ENCODE results near the gene ARRDC4.
"Not testable (repeated sequence)": the region's sequence is repeated elsewhere in the genome, so short reads cannot be mapped to it uniquely, and the experiment has no call there.

DNA sequence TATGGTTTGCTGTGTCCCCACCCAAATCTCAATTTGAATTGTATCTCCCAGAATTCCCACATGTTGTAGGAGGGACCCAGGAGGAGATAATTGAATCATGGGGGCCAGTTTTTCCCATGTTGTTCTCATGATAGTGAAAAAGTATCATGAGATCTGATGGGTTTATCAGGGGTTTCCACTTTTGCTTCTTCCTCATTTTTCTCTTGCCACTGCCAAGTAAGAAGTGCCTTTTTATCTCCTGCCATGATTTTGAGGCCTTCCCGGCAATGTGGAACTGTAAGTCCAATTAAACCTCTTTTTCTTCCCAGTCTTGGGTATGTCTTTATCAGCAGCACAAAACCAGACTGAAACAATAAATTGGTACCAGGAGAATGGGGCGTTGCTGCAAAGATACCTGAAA is 25.5 kb downstream of the ARRDC4 start:
- TF ChIP-seq, protein P1, sequence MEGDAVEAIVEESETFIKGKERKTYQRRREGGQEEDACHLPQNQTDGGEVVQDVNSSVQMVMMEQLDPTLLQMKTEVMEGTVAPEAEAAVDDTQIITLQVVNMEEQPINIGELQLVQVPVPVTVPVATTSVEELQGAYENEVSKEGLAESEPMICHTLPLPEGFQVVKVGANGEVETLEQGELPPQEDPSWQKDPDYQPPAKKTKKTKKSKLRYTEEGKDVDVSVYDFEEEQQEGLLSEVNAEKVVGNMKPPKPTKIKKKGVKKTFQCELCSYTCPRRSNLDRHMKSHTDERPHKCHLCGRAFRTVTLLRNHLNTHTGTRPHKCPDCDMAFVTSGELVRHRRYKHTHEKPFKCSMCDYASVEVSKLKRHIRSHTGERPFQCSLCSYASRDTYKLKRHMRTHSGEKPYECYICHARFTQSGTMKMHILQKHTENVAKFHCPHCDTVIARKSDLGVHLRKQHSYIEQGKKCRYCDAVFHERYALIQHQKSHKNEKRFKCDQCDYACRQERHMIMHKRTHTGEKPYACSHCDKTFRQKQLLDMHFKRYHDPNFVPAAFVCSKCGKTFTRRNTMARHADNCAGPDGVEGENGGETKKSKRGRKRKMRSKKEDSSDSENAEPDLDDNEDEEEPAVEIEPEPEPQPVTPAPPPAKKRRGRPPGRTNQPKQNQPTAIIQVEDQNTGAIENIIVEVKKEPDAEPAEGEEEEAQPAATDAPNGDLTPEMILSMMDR (IDR thresholded peaks at IDR 0.05), result not testable (repeated sequence)
- not testable (repeated sequence) for TF ChIP-seq POLR2A (IDR thresholded peaks at IDR 0.05)
